SK-N-SH (cell line): ENCODE measurements around the gene ENKD1. TPM values are rescaled to one million over a fixed set of nuclear protein-coding genes. Genes with fewer than 3 reads are reported as not detected.

Source experiments
- CTCF ChIA-PET: fragments of 300-600, 350-600 bp; formaldehyde crosslinking; extraction: SDS; loops from one replicate; lab custom pipeline; 2021; lab: Yijun Ruan, JAX
- POLR2A ChIA-PET: fragments of 350-600 bp; sonication (Branson Sonifier 250); formaldehyde crosslinking; extraction: SDS; loops from one replicate; lab custom pipeline; 2020; ENCODE audit warnings: antibody characterized with exemption, inconsistent platforms; lab: Yijun Ruan, JAX
- DNase-seq: peaks from one replicate; pipeline ENCODE4 v3.0.0; 2012
- H2AFZ ChIP-seq: fragments of 200-600 bp; sonication (generic); 2 replicates; pipeline ENCODE4 v1.8.1; 2016; ENCODE audit warnings: antibody characterized with exemption, mild to moderate bottlenecking, low read depth
- H3F3A ChIP-seq: fragments of 200-600 bp; sonication (generic); replicated peaks from 2 replicates; pipeline ENCODE3; 2016; ENCODE audit warnings: antibody characterized with exemption, mild to moderate bottlenecking; ENCODE audit not compliant: insufficient read depth
- H3K27ac ChIP-seq, 2 experiments: fragments of 200-500 bp in 1 of 2; fragments of 200-600 bp in 1 of 2; sonication (Bioruptor generic) in 1 of 2; sonication (generic), shearing (Covaris generic) in 1 of 2; 2 replicates each; pipeline versions ENCODE4 v1.5.1 to v1.6.1; 2014 to 2016; ENCODE audit warnings: low read depth in 2 of 2, inconsistent platforms in 1 of 2, low read length in 1 of 2, mild to moderate bottlenecking in 1 of 2, mixed read lengths in 1 of 2
- H3K27me3 ChIP-seq: fragments of 200-600 bp; sonication (generic), shearing (Covaris generic); 2 replicates; pipeline ENCODE4 v1.6.1; 2016; ENCODE audit warnings: mixed run types; ENCODE audit not compliant: insufficient read depth
- H3K36me3 ChIP-seq, 2 experiments: fragments of 200-500 bp in 1 of 2; fragments of 200-600 bp in 1 of 2; sonication (Bioruptor generic) in 1 of 2; sonication (generic) in 1 of 2; replicated peaks in 1 of 2; 2 replicates each; pipeline versions ENCODE3 to v1.5.1; 2014 to 2016; ENCODE audit warnings: low read length in 1 of 2, mild to moderate bottlenecking in 1 of 2; ENCODE audit not compliant: insufficient read depth in 2 of 2, control insufficient read depth in 1 of 2
- H3K4me1 ChIP-seq, 2 experiments: fragments of 200-500 bp in 1 of 2; fragments of 200-600 bp in 1 of 2; sonication (Bioruptor generic) in 1 of 2; sonication (generic), shearing (Covaris generic) in 1 of 2; 2 replicates each; pipeline versions ENCODE4 v1.5.1 to v1.6.1; 2014 to 2016; ENCODE audit warnings: low read depth in 1 of 2, low read length in 1 of 2, mixed run types in 1 of 2; ENCODE audit not compliant: insufficient read depth in 2 of 2, control insufficient read depth in 1 of 2
- H3K4me2 ChIP-seq: fragments of 200-600 bp; sonication (generic), shearing (Covaris generic); 2 replicates; pipeline ENCODE4 v1.6.1; 2017; ENCODE audit warnings: mixed run types
- H3K4me3 ChIP-seq, 2 experiments: fragments of 200-500 bp in 1 of 2; fragments of 200-600 bp in 1 of 2; sonication (Bioruptor generic) in 1 of 2; sonication (generic), shearing (Covaris generic) in 1 of 2; 2 replicates each; pipeline versions ENCODE4 v1.5.1 to v1.8.1; 2014 to 2016; ENCODE audit warnings: low read depth in 2 of 2, inconsistent platforms in 1 of 2, low read length in 1 of 2, mild to moderate bottlenecking in 1 of 2, mixed read lengths in 1 of 2, moderate library complexity in 1 of 2
- H3K79me2 ChIP-seq: fragments of 200-600 bp; sonication (generic); 2 replicates; pipeline ENCODE4 v1.8.1; 2017; ENCODE audit warnings: mild to moderate bottlenecking; ENCODE audit not compliant: insufficient read depth
- H3K9ac ChIP-seq: fragments of 200-600 bp; sonication (generic); 2 replicates; pipeline ENCODE4 v1.6.1; 2017; ENCODE audit warnings: mixed run types
- H3K9me2 ChIP-seq: fragments of 200-600 bp; sonication (generic); 2 replicates; pipeline ENCODE4 v1.6.1; 2017; ENCODE audit warnings: mixed run types
- H3K9me3 ChIP-seq: fragments of 200-600 bp; sonication (generic); 2 replicates; pipeline ENCODE4 v1.6.1; 2017; ENCODE audit warnings: mixed run types, mild to moderate bottlenecking, moderate library complexity
- H4K20me1 ChIP-seq: fragments of 200-600 bp; sonication (generic); 2 replicates; pipeline ENCODE4 v1.6.1; 2017; ENCODE audit warnings: mild to moderate bottlenecking, mixed run types; ENCODE audit not compliant: insufficient read depth
- CTCF ChIP-seq: fragments of 200-600 bp; sonication (generic); IDR thresholded peaks from 2 replicates; pipeline ENCODE4 v1.6.1; 2017; ENCODE audit warnings: antibody characterized with exemption, mild to moderate bottlenecking, moderate library complexity
- ELF1 ChIP-seq: IDR thresholded peaks from 2 replicates; pipeline ENCODE4 v1.4.0; 2012
- EP300 ChIP-seq, 2 experiments: IDR thresholded peaks; 2 replicates each; pipeline versions ENCODE4 v1.4.0 to v1.6.1; 2012; ENCODE audit warnings: borderline replicate concordance in 1 of 2, low read depth in 1 of 2, low read length in 1 of 2
- EZH2phosphoT487 ChIP-seq: fragments of 200-600 bp; sonication (generic); IDR thresholded peaks from 2 replicates; pipeline ENCODE4 v1.6.1; 2017; ENCODE audit warnings: low read depth, mixed run types, mild to moderate bottlenecking, antibody characterized with exemption, moderate library complexity, borderline replicate concordance
- GABPA ChIP-seq: IDR thresholded peaks from 2 replicates; pipeline ENCODE4 v1.4.0; 2012; ENCODE audit warnings: low read depth, mild to moderate bottlenecking
- MEF2A ChIP-seq: IDR thresholded peaks from 2 replicates; pipeline ENCODE4 v1.4.0; 2012; ENCODE audit warnings: low read depth, borderline replicate concordance
- RXRA ChIP-seq: IDR thresholded peaks from 2 replicates; pipeline ENCODE4 v1.4.0; 2012; ENCODE audit warnings: low read depth, mild to moderate bottlenecking, borderline replicate concordance
- WGBS: methylation state at CpG from one replicate; pipeline ENCODE4 v1.1.6; 2017; ENCODE audit warnings: low lambda C conversion rate; 5-methylcytosine and 5-hydroxymethylcytosine counted together
- polyA plus RNA-seq, 3 experiments: library from polyadenylated mRNA; depleted of rRNA; stranded (reverse); fragments of >200 nt; gene quantifications; 2 replicates each; pipeline ENCODE4 v1.2.3, GENCODE V29; 2012
- TF ChIP-seq, protein P1 (sequence below): IDR thresholded peaks from 2 replicates; pipeline ENCODE4 v1.6.1; 2012; ENCODE audit warnings: mild to moderate bottlenecking, low read depth, low read length, moderate library complexity
- TF ChIP-seq, protein P2 (sequence below): IDR thresholded peaks from 2 replicates; pipeline ENCODE4; 2012

Gene ENKD1
- polyA plus RNA-seq, 1 of the 3 experiments (the other 2 are of a cell fraction), result 21.0 TPM

- ChIA-PET POLR2A (interaction anchor here (0.7 to 1.4 kb wide), 2 partner anchors 9 to 48 kb away, joined by 4 read pairs; partner anchors contain the start of gene ACD), CTCF (interaction anchor here (0.7 to 18.3 kb wide), 11 partner anchors 20 to 296 kb away, joined by 3 to 246 read pairs (median 3); partner anchors contain the start of gene CTCF)
- H3K4me3 ChIP-seq, result no peak overlapping the region
- H3K4me2 ChIP-seq, result no peak overlapping the region
- peaks cover 14% of the 10 kb centered on the region for H3F3A ChIP-seq
- H2AFZ ChIP-seq, result no peak overlapping the region
- no peaks in the 10 kb centered on the region for H4K20me1 ChIP-seq
- no peak for DNase-seq
- H3K27ac ChIP-seq, result no peak overlapping the region
- H3K27me3 ChIP-seq, result no peaks in the 10 kb centered on the region
- TF ChIP-seq GABPA (no peak), EP300 (IDR thresholded peaks at IDR 0.05; ENCODE audit: borderline replicate concordance in 1 of 2, low read depth in 1 of 2, low read length in 1 of 2) (no peak), ELF1 (no peak), EZH2phosphoT487 (no peak), RXRA (no peak), MEF2A (no peak)
- TF ChIP-seq, protein P1, sequence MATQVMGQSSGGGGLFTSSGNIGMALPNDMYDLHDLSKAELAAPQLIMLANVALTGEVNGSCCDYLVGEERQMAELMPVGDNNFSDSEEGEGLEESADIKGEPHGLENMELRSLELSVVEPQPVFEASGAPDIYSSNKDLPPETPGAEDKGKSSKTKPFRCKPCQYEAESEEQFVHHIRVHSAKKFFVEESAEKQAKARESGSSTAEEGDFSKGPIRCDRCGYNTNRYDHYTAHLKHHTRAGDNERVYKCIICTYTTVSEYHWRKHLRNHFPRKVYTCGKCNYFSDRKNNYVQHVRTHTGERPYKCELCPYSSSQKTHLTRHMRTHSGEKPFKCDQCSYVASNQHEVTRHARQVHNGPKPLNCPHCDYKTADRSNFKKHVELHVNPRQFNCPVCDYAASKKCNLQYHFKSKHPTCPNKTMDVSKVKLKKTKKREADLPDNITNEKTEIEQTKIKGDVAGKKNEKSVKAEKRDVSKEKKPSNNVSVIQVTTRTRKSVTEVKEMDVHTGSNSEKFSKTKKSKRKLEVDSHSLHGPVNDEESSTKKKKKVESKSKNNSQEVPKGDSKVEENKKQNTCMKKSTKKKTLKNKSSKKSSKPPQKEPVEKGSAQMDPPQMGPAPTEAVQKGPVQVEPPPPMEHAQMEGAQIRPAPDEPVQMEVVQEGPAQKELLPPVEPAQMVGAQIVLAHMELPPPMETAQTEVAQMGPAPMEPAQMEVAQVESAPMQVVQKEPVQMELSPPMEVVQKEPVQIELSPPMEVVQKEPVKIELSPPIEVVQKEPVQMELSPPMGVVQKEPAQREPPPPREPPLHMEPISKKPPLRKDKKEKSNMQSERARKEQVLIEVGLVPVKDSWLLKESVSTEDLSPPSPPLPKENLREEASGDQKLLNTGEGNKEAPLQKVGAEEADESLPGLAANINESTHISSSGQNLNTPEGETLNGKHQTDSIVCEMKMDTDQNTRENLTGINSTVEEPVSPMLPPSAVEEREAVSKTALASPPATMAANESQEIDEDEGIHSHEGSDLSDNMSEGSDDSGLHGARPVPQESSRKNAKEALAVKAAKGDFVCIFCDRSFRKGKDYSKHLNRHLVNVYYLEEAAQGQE, result no peak
- TF ChIP-seq, protein P2, sequence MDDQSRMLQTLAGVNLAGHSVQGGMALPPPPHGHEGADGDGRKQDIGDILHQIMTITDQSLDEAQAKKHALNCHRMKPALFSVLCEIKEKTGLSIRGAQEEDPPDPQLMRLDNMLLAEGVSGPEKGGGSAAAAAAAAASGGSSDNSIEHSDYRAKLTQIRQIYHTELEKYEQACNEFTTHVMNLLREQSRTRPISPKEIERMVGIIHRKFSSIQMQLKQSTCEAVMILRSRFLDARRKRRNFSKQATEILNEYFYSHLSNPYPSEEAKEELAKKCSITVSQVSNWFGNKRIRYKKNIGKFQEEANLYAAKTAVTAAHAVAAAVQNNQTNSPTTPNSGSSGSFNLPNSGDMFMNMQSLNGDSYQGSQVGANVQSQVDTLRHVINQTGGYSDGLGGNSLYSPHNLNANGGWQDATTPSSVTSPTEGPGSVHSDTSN, result no peak
- H3K36me3 ChIP-seq, result no peaks in the 10 kb centered on the region
- H3K9me2 ChIP-seq, result no peaks in the 10 kb centered on the region
- H3K9me3 ChIP-seq, result no peaks in the 10 kb centered on the region
- peaks cover 3% of the 10 kb centered on the region; the same call in 1 of the 2 replicates for H3K79me2 ChIP-seq
- WGBS, result 84% methylated on average over 10 of the region's 10 CpGs
- no peak overlapping the region for H3K9ac ChIP-seq
- H3K4me1 ChIP-seq, result peaks cover 24 to 45% of the 10 kb centered on the region in 2 experiments; a peak in 2 of 4 replicates
Measured at GRCh38 chr16:67669499-67670101, 3.0 kb upstream of the ENKD1 start.

GRCh38 chr16:67668495-67669157 is 2.1 kb upstream of the ENKD1 start:
- no peak overlapping the region for H3K4me2 ChIP-seq
- H3K27me3 ChIP-seq, result no peaks in the 10 kb centered on the region
- H4K20me1 ChIP-seq, result no peaks in the 10 kb centered on the region
- H3K27ac ChIP-seq, result peak overlapping the region in 1 of 2 experiments; percentile 54; a peak in 2 of 4 replicates
- H3K79me2 ChIP-seq, result peaks cover 3% of the 10 kb centered on the region; the same call in 1 of the 2 replicates
- H3K4me1 ChIP-seq, result peaks cover 19 to 35% of the 10 kb centered on the region in 2 experiments; a peak in 2 of 4 replicates
- CTCF ChIA-PET, result interaction anchor here (0.6 to 18.3 kb wide), 36 partner anchors 8 to 260 kb away, joined by 3 to 246 read pairs (median 4); partner anchors contain the start of genes ATP6V0D1, CARMIL2, CTCF and RIPOR1
- peaks cover 0 to 2% of the 10 kb centered on the region in 2 experiments for H3K36me3 ChIP-seq
- H3K9ac ChIP-seq, result no peak overlapping the region
- TF ChIP-seq, protein P1, result no peak
- peak; percentile 10; the same call in 1 of the 2 replicates for TF ChIP-seq CTCF
- H3K9me3 ChIP-seq, result no peaks in the 10 kb centered on the region
- POLR2A ChIA-PET, result interaction anchor here (0.6 to 2.4 kb wide), 3 partner anchors 9 to 106 kb away, joined by 3 to 11 read pairs (median 4); partner anchors contain the start of genes ACD and CTCF
- DNase-seq, result no peak
- H3K9me2 ChIP-seq, result no peaks in the 10 kb centered on the region
- peaks cover 14% of the 10 kb centered on the region for H3F3A ChIP-seq
- no peak overlapping the region for H3K4me3 ChIP-seq
- no peak overlapping the region for H2AFZ ChIP-seq
- 99% methylated on average over 6 of the region's 6 CpGs for WGBS
